KBM-7 (cell line): ENCODE measurements around the gene MYBPHL.

ENCODE experiments used
- DNase-seq: peaks from one replicate; pipeline ENCODE4 v3.0.0-alpha.2; 2015
- in situ Hi-C: fragments of 300-500 bp; cut with MboI; formaldehyde crosslinking; loops from 2 replicates; pipeline ENCODE4 v1.14.3; 2020; ENCODE audit warnings: low sequenced_read_pairs, low pct_unique_long_range_greater_than_20kb, mixed read lengths

MYBPHL gene

DNA sequence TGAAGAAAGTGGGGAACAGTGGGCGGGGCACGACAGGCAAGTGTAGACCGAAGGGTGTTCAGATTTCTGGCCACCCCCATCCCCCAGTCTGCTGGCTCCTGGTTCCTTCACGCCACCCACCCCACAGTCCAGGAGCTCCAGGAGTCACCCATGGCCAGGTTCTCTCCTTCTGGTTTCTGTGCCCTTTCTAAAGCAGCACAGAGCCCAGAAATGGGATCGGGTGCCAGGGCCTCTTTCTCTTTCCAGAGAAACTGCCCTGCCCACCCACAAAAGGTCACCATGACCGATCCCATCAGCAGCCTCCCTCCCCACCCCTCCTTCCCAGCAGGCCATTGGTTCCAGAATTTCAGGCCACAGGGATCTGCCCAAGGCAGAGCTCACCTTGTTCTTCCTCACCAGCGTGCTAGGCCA, 60.7 kb downstream of the MYBPHL start:
- in situ Hi-C loops, result no loop called here
- DNase-seq, result no peak

- in situ Hi-C loops, result no loop called here
- no peak for DNase-seq
Measured at GRCh38 chr1:109243860-109244552, 62.8 kb downstream of the MYBPHL start.

DNA sequence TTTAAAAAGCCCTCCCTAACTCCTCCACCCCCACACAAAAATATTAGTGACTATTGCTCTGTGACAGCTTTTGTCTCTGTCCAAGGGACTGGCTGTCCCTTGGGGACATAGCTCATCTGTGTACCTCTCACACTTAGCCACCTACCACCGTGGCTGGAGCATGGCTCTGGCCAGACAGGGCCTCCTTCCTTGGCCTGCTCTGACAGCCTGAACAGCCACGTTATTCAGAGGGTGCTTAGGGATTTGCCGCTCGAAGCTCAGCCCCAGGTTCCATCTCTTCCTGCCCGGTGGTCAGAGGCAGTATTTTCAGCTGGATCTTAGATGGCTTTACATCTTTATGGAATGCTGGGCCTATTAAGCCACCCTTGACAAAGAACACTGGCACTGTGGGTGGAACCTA, 63.6 kb downstream of the MYBPHL start:
- no peak for DNase-seq
- in situ Hi-C loops, result no loop called here

DNA sequence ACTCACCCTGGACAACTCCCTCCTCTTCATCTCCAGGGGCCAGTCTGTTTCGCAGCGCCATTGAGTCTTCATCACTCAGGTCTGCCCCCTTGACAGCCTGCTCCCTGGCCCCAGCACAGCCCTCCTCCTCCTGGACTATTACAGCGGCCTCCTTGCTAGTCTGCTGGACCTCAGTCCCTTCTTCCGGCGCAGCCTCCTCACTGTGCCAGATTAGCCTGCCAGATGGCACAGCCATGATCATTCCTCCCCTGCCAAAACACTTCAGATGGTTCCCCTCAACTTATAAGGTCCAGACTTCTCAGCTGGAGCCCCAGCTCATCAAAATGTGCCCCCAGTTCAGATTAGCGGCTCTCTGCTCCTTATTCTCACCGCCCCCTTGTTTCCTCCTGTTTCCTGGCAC, 64.4 kb downstream of the MYBPHL start:
- in situ Hi-C loops, result no loop called here
- no peak for DNase-seq
